Cardiac muscle cell (in vitro differentiated cells and primary cell): ENCODE data around the gene GRM3. TPM values are rescaled to one million over a fixed set of nuclear protein-coding genes. Genes with fewer than 3 reads are reported as not detected.

ENCODE experiments used
- DNase-seq, 2 donors: peaks; one replicate each; pipeline versions ENCODE4 v3.0.0 to v3.0.0-alpha.2; 2010 to 2017; ENCODE audit warnings: low read depth in 1 of 2, low spot score in 1 of 2
- H3K27ac ChIP-seq: fragments of 200-600 bp; sonication (generic); 2 replicates; pipeline ENCODE4 v1.5.1; 2016
- H3K27me3 ChIP-seq: fragments of 200-600 bp; sonication (generic); 2 replicates; pipeline ENCODE4 v1.6.0; 2016; ENCODE audit warnings: control low read depth
- H3K36me3 ChIP-seq: fragments of 200-600 bp; sonication (generic); 2 replicates; pipeline ENCODE4 v1.5.1; 2016; ENCODE audit warnings: control low read depth
- H3K4me1 ChIP-seq: fragments of 200-600 bp; sonication (generic); 2 replicates; pipeline ENCODE4 v1.8.1; 2017; ENCODE audit warnings: low read depth, mild to moderate bottlenecking, mixed run types
- H3K4me3 ChIP-seq: fragments of 200-600 bp; sonication (generic); 2 replicates; pipeline ENCODE4 v1.5.1; 2016; ENCODE audit warnings: mild to moderate bottlenecking
- H3K9me3 ChIP-seq: fragments of 200-600 bp; sonication (generic); 2 replicates; pipeline ENCODE4 v1.5.1; 2017; ENCODE audit warnings: low read depth, mild to moderate bottlenecking, control low read depth
- polyA plus RNA-seq: library from polyadenylated mRNA; unstranded; fragments of >200 nt; fragmentation: Nextera tagmentation; extraction: Ambion mirVana; gene quantifications from 2 replicates; pipeline ENCODE4 v1.2.1, GENCODE V29; 2016
- total RNA-seq: library from RNA; depleted of rRNA; stranded (reverse); fragments of >200 nt; gene quantifications from 2 replicates; pipeline ENCODE4 v1.2.3, GENCODE V29; 2016
- TF ChIP-seq, protein P1 (sequence below): IDR thresholded peaks from 2 replicates; pipeline ENCODE4 v1.5.1; 2012; ENCODE audit warnings: low read depth, mild to moderate bottlenecking, low read length

Gene GRM3
- total and polyA plus RNA-seq, 2 experiments from 2014 or later = 0.78 TPM; not detected in 1

DNA sequence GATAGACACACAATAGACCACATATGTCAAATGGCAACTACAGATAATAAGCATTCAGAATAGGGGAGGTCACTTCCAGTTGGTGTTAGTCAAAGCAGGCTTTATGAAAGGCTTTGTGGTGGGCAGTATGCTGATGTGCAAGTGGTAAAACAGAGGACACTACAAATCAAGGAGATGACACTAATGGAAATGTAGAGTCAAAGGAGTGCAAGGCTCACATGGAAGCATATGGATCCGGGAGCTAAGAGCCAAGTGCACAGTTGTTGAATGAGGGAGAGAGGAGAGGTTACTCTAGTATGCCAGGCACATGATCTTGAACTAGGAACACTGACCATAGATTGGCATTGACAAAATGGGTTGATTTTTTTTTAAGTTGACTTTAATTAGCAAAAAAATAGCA lies 62.7 kb downstream of the GRM3 start:
- DNase-seq = no peak
- H3K27ac ChIP-seq = no peak overlapping the region
- no peaks in the 10 kb centered on the region for H3K27me3 ChIP-seq
- H3K4me1 ChIP-seq = no peaks in the 10 kb centered on the region
- no peak overlapping the region for H3K4me3 ChIP-seq
- no peaks in the 10 kb centered on the region for H3K36me3 ChIP-seq
- TF ChIP-seq, protein P1, sequence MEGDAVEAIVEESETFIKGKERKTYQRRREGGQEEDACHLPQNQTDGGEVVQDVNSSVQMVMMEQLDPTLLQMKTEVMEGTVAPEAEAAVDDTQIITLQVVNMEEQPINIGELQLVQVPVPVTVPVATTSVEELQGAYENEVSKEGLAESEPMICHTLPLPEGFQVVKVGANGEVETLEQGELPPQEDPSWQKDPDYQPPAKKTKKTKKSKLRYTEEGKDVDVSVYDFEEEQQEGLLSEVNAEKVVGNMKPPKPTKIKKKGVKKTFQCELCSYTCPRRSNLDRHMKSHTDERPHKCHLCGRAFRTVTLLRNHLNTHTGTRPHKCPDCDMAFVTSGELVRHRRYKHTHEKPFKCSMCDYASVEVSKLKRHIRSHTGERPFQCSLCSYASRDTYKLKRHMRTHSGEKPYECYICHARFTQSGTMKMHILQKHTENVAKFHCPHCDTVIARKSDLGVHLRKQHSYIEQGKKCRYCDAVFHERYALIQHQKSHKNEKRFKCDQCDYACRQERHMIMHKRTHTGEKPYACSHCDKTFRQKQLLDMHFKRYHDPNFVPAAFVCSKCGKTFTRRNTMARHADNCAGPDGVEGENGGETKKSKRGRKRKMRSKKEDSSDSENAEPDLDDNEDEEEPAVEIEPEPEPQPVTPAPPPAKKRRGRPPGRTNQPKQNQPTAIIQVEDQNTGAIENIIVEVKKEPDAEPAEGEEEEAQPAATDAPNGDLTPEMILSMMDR = no peak
- H3K9me3 ChIP-seq = no peaks in the 10 kb centered on the region

DNA sequence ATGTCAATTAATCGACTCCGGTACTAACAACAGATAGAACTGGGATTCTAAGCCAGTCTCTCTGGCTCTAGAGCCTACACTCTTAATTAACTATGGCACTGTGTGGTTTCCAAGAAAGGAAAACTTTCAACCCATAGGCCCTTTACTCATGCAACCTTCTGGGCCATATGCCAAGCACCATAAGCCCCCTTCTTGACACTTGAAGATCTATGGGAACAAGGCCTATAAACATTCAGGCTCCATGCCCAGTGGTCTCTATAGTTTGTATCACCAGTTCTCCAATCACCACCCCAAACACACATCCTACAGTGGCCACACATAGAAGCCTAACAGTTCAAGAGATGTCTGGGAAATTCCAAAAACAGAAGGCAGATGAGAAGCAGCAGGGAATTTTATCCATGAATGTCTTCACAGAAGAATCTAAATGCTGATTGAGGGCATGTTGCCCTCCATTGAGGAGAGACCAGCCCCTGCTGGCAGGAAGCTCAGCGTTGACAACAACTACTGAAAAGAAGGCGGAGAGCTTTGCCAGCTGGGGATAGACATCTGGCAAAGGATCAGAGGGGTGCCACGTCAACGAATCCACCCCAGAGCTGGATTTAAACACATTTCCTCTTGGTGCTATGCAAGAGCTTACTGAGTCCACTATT lies 64.4 kb downstream of the GRM3 start:
- TF ChIP-seq, protein P1 = no peak
- Histone ChIP-seq H3K27me3 (no peaks in the 10 kb centered on the region), H3K4me1 (no peaks in the 10 kb centered on the region), H3K4me3 (no peak overlapping the region), H3K27ac (no peak overlapping the region), H3K36me3 (no peaks in the 10 kb centered on the region), H3K9me3 (no peaks in the 10 kb centered on the region)
- DNase-seq = no peak

GRCh38 chr7:86720306-86720705 lies 76.6 kb downstream of the GRM3 start:
- no peaks in the 10 kb centered on the region for H3K9me3 ChIP-seq
- H3K4me3 ChIP-seq = no peak overlapping the region
- no peaks in the 10 kb centered on the region for H3K27me3 ChIP-seq
- TF ChIP-seq, protein P1 = no peak
- no peak for DNase-seq
- H3K4me1 ChIP-seq = no peaks in the 10 kb centered on the region
- H3K36me3 ChIP-seq = no peaks in the 10 kb centered on the region
- H3K27ac ChIP-seq = no peak overlapping the region

DNA sequence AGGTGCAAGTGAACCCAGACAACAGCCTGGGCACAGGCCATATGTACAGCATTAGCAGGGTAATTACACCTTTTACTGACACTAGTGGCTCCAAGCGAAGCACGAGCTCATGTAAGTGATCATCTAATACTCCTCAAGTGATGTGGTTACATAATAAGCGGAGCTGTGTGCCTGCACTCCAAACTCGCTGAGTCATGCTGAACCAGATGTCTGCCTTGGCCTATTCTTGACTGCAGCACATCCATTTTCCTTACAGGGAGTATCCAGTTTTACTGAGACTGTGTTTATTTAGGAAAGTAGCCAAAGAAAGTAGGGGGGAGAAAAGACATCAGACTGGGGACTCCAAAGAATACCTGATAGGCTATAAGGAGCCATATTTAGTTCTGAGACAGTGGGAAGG lies 90.1 kb downstream of the GRM3 start:
- Histone ChIP-seq H3K27me3 (no peaks in the 10 kb centered on the region), H3K36me3 (no peaks in the 10 kb centered on the region), H3K9me3 (no peaks in the 10 kb centered on the region), H3K4me1 (no peaks in the 10 kb centered on the region), H3K27ac (no peak overlapping the region), H3K4me3 (no peak overlapping the region)
- peak in 1 of 2 donors; percentile 1 for DNase-seq
- TF ChIP-seq, protein P1 = no peak

GRCh38 chr7:86745013-86745745 lies 101.5 kb downstream of the GRM3 start:
- Histone ChIP-seq H3K9me3 (no peaks in the 10 kb centered on the region), H3K27ac (no peak overlapping the region), H3K4me1 (no peaks in the 10 kb centered on the region), H3K4me3 (no peak overlapping the region), H3K36me3 (no peaks in the 10 kb centered on the region), H3K27me3 (no peaks in the 10 kb centered on the region)
- DNase-seq = no peak
- TF ChIP-seq, protein P1 = no peak
